ENCODE measurements around the gene BATF3. TPM values are rescaled to one million over a fixed set of nuclear protein-coding genes. Genes with fewer than 3 reads are reported as not detected.

BATF3 gene
- total RNA-seq, 2 donors from 2014 or later = 3.4 TPM; not detected in 1

DNA sequence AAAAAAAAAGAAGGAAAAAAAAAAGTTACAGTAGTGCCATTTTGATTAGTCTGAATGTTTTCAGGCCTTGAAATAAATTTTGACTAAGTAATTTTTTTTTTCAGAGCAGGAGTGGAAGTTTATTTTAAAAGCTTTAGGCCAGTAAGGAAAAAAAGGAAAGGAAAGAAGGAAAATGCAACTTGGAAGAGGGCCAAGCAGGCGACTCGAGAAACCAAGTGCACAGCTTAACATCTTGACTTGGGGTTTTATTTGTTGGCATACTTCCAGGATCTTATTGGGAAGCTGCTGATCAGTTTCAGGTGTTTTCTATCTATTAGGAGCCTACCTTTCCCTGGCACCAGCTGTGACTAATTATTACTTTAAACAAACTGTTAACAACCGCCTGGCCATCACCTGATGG lies 49.4 kb downstream of the BATF3 start:
- H3K4me3 ChIP-seq = no peak overlapping the region
- H3K27me3 ChIP-seq = no peaks in the 10 kb centered on the region
- no peak for ATAC-seq
- no peaks in the 10 kb centered on the region for H3K9me3 ChIP-seq
- intact Hi-C loops (cut with DNase I) = no loop called here
- WGBS, 2 donors = 21 to 33% methylated on average over 3 of the region's 3 CpGs
- no peak for DNase-seq
- TF ChIP-seq CTCF (IDR thresholded peaks at IDR 0.05) = no peak
- no peak for TF ChIP-seq POLR2A (IDR thresholded peaks at IDR 0.05)
- no peak overlapping the region for H3K27ac ChIP-seq
- H3K4me1 ChIP-seq = no peaks in the 10 kb centered on the region
- no peaks in the 10 kb centered on the region for H3K36me3 ChIP-seq (replicated peaks in 1 of 2; ENCODE audit: insufficient read depth in 1 of 2, low read depth in 2 of 2)

GRCh38 chr1:212649020-212649419 lies 50.6 kb downstream of the BATF3 start:
- DNase-seq (no peak), ATAC-seq (no peak)
- H3K27me3 ChIP-seq = no peaks in the 10 kb centered on the region
- no peak for TF ChIP-seq CTCF (IDR thresholded peaks at IDR 0.05)
- no peak for TF ChIP-seq POLR2A (IDR thresholded peaks at IDR 0.05)
- H3K36me3 ChIP-seq (replicated peaks in 1 of 2; ENCODE audit: insufficient read depth in 1 of 2, low read depth in 2 of 2) = no peaks in the 10 kb centered on the region
- WGBS, 2 donors = 58 to 68% methylated on average over 2 of the region's 2 CpGs
- no peaks in the 10 kb centered on the region for H3K9me3 ChIP-seq
- H3K4me3 ChIP-seq = no peak overlapping the region
- intact Hi-C loops (cut with DNase I) = no loop called here
- H3K27ac ChIP-seq = no peak overlapping the region
- no peaks in the 10 kb centered on the region for H3K4me1 ChIP-seq

- 54 to 71% methylated on average over 3 of the region's 3 CpGs for WGBS, 2 donors
- TF ChIP-seq POLR2A (IDR thresholded peaks at IDR 0.05) (no peak), CTCF (IDR thresholded peaks at IDR 0.05) (no peak)
- no peaks in the 10 kb centered on the region for H3K4me1 ChIP-seq
These were observed 51.2 kb downstream of the BATF3 start for GRCh38 chr1:212648431-212648830.

GRCh38 chr1:212647004-212647403 lies 52.6 kb downstream of the BATF3 start:
- H3K36me3 ChIP-seq (replicated peaks in 1 of 2; ENCODE audit: insufficient read depth in 1 of 2, low read depth in 2 of 2) = no peaks in the 10 kb centered on the region
- no peak for ATAC-seq
- no peak overlapping the region for H3K4me3 ChIP-seq
- WGBS, 2 donors = 79% methylated on average over 8 to 11 of the region's 11 CpGs
- H3K4me1 ChIP-seq = no peaks in the 10 kb centered on the region
- intact Hi-C loops (cut with DNase I) = no loop called here
- H3K27me3 ChIP-seq = no peaks in the 10 kb centered on the region
- H3K27ac ChIP-seq = no peak overlapping the region
- TF ChIP-seq POLR2A (IDR thresholded peaks at IDR 0.05) (no peak), CTCF (IDR thresholded peaks at IDR 0.05) (no peak)
- no peak for DNase-seq
- H3K9me3 ChIP-seq = no peaks in the 10 kb centered on the region

More at GRCh38 chr1:212648431-212648830, 51.2 kb downstream of the BATF3 start:
- Histone ChIP-seq H3K9me3 (no peaks in the 10 kb centered on the region), H3K4me3 (no peak overlapping the region), H3K27ac (no peak overlapping the region), H3K36me3 (replicated peaks in 1 of 2; ENCODE audit: insufficient read depth in 1 of 2, low read depth in 2 of 2) (no peaks in the 10 kb centered on the region), H3K27me3 (no peaks in the 10 kb centered on the region)
- ATAC-seq = no peak
- intact Hi-C loops (cut with DNase I) = no loop called here
- no peak for DNase-seq

- intact Hi-C loops (cut with DNase I) = no loop called here
- TF ChIP-seq POLR2A (IDR thresholded peaks at IDR 0.05) (no peak), CTCF (IDR thresholded peaks at IDR 0.05) (no peak)
- 80 to 89% methylated on average over 8 to 19 of the region's 19 CpGs for WGBS, 2 donors
- ATAC-seq (no peak), DNase-seq (no peak)
- Histone ChIP-seq H3K36me3 (replicated peaks in 1 of 2; ENCODE audit: insufficient read depth in 1 of 2, low read depth in 2 of 2) (no peaks in the 10 kb centered on the region), H3K27ac (no peak overlapping the region), H3K4me3 (no peak overlapping the region), H3K4me1 (no peaks in the 10 kb centered on the region), H3K27me3 (no peaks in the 10 kb centered on the region), H3K9me3 (no peaks in the 10 kb centered on the region)
These were observed 53.1 kb downstream of the BATF3 start for GRCh38 chr1:212646588-212646987.
